SK-N-SH (cell line): ENCODE data around the gene E2F1.

Experiments
- EP300 ChIP-seq, 2 experiments: IDR thresholded peaks; 2 replicates each; pipeline versions ENCODE4 v1.4.0 to v1.6.1; 2012; ENCODE audit warnings: borderline replicate concordance in 1 of 2, low read depth in 1 of 2, low read length in 1 of 2
- EZH2phosphoT487 ChIP-seq: fragments of 200-600 bp; sonication (generic); IDR thresholded peaks from 2 replicates; pipeline ENCODE4 v1.6.1; 2017; ENCODE audit warnings: low read depth, mixed run types, mild to moderate bottlenecking, antibody characterized with exemption, moderate library complexity, borderline replicate concordance
- FOXM1 ChIP-seq: IDR thresholded peaks from 2 replicates; pipeline ENCODE4 v1.4.0; 2012; ENCODE audit warnings: low read depth, mild to moderate bottlenecking
- GABPA ChIP-seq: IDR thresholded peaks from 2 replicates; pipeline ENCODE4 v1.4.0; 2012; ENCODE audit warnings: low read depth, mild to moderate bottlenecking
- GATA2 ChIP-seq: sonication (generic); formaldehyde crosslinking; IDR thresholded peaks from 2 replicates; pipeline ENCODE4 v1.5.0; 2020; ENCODE audit warnings: mild to moderate bottlenecking, missing genetic modification reagents
- JUND ChIP-seq: IDR thresholded peaks from 2 replicates; pipeline ENCODE4 v1.4.0; 2012
- POLR2AphosphoS5 ChIP-seq: IDR thresholded peaks from 2 replicates; pipeline ENCODE4 v1.6.1; 2012; ENCODE audit warnings: low read depth, low read length
- RAD21 ChIP-seq: IDR thresholded peaks from 2 replicates; pipeline ENCODE4 v1.6.1; 2012; ENCODE audit warnings: mild to moderate bottlenecking, low read length
- RFX5 ChIP-seq: IDR thresholded peaks from 2 replicates; pipeline ENCODE4 v1.6.1; 2012; ENCODE audit warnings: mild to moderate bottlenecking, improper control_type of control experiment, low read length
- YY1 ChIP-seq: IDR thresholded peaks from 2 replicates; pipeline ENCODE4 v1.4.0; 2012; ENCODE audit warnings: low read depth, mild to moderate bottlenecking
- TF ChIP-seq, protein P1 (sequence below): fragments of 200-600 bp; sonication (generic); IDR thresholded peaks from 2 replicates; pipeline ENCODE4 v1.6.1; 2017; ENCODE audit warnings: antibody characterized with exemption, mild to moderate bottlenecking, moderate library complexity
- TF ChIP-seq, protein P2 (sequence below): fragments of 150-350 bp; IDR thresholded peaks from 2 replicates; pipeline ENCODE4 v1.6.1; 2017; ENCODE audit warnings: antibody characterized with exemption, low read length, low read depth, borderline replicate concordance
- TF ChIP-seq, protein P3 (sequence below): fragments of 150-350 bp; IDR thresholded peaks from 2 replicates; pipeline ENCODE4 v1.6.1; 2016; ENCODE audit warnings: mild to moderate bottlenecking, low read depth, low read length
- TF ChIP-seq, protein P4 (sequence below): IDR thresholded peaks from 2 replicates; pipeline ENCODE4 v1.6.1; 2012; ENCODE audit warnings: mild to moderate bottlenecking, low read depth, low read length, moderate library complexity

DNA sequence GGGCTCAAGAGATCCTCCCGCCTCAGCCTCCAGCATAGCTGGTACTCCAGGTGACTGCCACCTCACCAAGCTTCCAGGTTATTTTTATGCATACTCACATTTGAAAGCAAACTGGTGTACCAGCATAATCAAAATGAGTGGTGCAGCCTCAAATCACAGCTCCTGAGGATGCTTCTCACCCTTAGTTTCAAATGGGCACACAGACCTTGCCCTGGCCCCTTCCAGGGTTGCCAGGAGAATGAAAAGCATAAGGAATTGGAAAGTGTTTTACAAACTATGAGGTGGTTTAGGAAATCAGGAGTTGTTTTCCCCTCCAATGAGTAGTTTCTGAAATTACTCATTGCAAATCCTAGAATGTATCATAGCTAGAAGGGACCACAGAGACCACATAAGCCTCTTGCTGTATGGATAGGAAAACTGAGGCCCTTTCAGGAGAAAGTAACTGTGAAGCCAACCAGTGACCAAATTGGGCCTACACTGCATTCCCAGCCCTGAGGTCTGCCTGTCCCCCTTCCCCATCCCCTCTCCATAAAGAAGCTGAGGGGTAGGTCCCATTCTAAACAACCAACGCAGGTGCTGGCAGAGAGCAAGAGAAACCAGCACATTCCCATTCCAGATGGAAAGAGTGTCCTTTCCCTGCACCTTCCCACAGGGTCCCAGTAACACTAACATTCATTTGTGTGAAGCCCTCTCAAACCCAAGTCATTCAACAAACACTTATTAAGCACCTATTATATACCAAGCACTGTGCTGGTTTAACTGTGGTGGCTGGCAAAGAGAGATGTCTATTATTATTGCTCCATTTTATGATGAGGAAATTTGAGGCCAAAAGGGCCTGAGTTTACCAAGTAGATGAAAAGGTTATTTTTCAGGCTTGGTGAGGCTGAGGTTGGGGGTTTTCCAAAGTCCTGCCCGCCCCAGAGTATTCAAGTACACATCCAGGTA lies 2.1 kb upstream of the E2F1 start:
- TF ChIP-seq, protein P1, sequence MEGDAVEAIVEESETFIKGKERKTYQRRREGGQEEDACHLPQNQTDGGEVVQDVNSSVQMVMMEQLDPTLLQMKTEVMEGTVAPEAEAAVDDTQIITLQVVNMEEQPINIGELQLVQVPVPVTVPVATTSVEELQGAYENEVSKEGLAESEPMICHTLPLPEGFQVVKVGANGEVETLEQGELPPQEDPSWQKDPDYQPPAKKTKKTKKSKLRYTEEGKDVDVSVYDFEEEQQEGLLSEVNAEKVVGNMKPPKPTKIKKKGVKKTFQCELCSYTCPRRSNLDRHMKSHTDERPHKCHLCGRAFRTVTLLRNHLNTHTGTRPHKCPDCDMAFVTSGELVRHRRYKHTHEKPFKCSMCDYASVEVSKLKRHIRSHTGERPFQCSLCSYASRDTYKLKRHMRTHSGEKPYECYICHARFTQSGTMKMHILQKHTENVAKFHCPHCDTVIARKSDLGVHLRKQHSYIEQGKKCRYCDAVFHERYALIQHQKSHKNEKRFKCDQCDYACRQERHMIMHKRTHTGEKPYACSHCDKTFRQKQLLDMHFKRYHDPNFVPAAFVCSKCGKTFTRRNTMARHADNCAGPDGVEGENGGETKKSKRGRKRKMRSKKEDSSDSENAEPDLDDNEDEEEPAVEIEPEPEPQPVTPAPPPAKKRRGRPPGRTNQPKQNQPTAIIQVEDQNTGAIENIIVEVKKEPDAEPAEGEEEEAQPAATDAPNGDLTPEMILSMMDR, result no peak
- no peak for TF ChIP-seq RAD21
- no peak for TF ChIP-seq YY1
- TF ChIP-seq, protein P2, sequence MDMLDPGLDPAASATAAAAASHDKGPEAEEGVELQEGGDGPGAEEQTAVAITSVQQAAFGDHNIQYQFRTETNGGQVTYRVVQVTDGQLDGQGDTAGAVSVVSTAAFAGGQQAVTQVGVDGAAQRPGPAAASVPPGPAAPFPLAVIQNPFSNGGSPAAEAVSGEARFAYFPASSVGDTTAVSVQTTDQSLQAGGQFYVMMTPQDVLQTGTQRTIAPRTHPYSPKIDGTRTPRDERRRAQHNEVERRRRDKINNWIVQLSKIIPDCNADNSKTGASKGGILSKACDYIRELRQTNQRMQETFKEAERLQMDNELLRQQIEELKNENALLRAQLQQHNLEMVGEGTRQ, result no peak
- no peak for TF ChIP-seq EP300 (IDR thresholded peaks at IDR 0.05; ENCODE audit: borderline replicate concordance in 1 of 2, low read depth in 1 of 2, low read length in 1 of 2)
- no peak for TF ChIP-seq GABPA
- TF ChIP-seq POLR2AphosphoS5, result no peak
- no peak for TF ChIP-seq GATA2
- no peak for TF ChIP-seq FOXM1
- TF ChIP-seq RFX5, result no peak
- no peak for TF ChIP-seq JUND
- TF ChIP-seq, protein P3, sequence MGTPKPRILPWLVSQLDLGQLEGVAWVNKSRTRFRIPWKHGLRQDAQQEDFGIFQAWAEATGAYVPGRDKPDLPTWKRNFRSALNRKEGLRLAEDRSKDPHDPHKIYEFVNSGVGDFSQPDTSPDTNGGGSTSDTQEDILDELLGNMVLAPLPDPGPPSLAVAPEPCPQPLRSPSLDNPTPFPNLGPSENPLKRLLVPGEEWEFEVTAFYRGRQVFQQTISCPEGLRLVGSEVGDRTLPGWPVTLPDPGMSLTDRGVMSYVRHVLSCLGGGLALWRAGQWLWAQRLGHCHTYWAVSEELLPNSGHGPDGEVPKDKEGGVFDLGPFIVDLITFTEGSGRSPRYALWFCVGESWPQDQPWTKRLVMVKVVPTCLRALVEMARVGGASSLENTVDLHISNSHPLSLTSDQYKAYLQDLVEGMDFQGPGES, result no peak
- no peak for TF ChIP-seq EZH2phosphoT487
- TF ChIP-seq, protein P4, sequence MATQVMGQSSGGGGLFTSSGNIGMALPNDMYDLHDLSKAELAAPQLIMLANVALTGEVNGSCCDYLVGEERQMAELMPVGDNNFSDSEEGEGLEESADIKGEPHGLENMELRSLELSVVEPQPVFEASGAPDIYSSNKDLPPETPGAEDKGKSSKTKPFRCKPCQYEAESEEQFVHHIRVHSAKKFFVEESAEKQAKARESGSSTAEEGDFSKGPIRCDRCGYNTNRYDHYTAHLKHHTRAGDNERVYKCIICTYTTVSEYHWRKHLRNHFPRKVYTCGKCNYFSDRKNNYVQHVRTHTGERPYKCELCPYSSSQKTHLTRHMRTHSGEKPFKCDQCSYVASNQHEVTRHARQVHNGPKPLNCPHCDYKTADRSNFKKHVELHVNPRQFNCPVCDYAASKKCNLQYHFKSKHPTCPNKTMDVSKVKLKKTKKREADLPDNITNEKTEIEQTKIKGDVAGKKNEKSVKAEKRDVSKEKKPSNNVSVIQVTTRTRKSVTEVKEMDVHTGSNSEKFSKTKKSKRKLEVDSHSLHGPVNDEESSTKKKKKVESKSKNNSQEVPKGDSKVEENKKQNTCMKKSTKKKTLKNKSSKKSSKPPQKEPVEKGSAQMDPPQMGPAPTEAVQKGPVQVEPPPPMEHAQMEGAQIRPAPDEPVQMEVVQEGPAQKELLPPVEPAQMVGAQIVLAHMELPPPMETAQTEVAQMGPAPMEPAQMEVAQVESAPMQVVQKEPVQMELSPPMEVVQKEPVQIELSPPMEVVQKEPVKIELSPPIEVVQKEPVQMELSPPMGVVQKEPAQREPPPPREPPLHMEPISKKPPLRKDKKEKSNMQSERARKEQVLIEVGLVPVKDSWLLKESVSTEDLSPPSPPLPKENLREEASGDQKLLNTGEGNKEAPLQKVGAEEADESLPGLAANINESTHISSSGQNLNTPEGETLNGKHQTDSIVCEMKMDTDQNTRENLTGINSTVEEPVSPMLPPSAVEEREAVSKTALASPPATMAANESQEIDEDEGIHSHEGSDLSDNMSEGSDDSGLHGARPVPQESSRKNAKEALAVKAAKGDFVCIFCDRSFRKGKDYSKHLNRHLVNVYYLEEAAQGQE, result no peak
